ENCODE data around the gene MANSC1. TPM values are rescaled to one million over a fixed set of nuclear protein-coding genes. Genes with fewer than 3 reads are reported as not detected.

MANSC1 gene
- total and polyA plus RNA-seq, 9 donors = 4.2 to 13.9 (median 10.6) TPM

DNA sequence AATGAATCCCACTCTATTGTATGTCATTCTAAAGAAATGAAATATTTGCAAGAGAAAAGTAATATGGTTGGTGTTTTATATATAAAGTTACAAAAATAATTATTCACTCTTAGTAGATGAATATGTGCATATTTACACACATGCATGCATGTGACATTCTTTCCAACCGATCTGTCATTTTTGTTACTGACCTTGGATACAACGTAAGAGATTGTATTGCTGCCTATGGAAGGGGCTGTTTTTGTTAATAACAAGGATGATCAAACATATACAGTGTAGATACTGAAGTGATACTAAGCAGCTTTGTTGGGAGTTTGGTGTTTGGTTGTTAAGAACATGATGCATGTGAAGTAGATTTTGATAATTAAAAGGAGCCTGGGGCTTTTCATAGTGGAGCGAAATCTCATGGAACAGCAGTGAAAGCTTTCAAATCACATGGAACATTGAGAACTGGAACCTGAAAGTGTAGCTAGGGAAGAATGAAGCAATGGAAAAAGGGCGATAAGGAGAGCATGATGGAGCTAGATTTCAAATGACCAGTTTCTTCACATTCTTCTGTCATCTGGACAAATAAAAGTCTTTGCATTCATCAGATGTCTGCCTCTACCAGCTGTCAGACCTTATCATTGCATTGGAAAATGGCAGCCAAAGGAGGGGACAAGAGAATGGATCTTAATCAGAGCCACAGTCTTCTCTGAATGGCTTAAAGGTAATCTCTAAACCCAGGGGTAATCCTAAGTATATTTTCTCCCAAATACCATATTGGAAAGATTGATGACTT is 16.8 kb upstream of the MANSC1 start:
- H3K9me3 ChIP-seq (replicated peaks; ENCODE audit: control insufficient read depth, low read depth, low read length) = no peaks in the 10 kb centered on the region
- no peaks in the 10 kb centered on the region for H3K4me1 ChIP-seq (ENCODE audit: control insufficient read depth, insufficient read depth, low read length)
- no peak for DNase-seq
- no peaks in the 10 kb centered on the region for H3K27me3 ChIP-seq (ENCODE audit: control insufficient read depth, insufficient read depth, low read length)
- H3K36me3 ChIP-seq (ENCODE audit: control insufficient read depth, insufficient read depth, low read length) = peaks cover 10% of the 10 kb centered on the region
- H3K27ac ChIP-seq (ENCODE audit: low read length) = no peak overlapping the region
- no peak overlapping the region for H3K4me3 ChIP-seq (ENCODE audit: low read length)
- 100% methylated on average over 1 of the region's 4 CpGs for WGBS (ENCODE audit: insufficient coverage)

DNA sequence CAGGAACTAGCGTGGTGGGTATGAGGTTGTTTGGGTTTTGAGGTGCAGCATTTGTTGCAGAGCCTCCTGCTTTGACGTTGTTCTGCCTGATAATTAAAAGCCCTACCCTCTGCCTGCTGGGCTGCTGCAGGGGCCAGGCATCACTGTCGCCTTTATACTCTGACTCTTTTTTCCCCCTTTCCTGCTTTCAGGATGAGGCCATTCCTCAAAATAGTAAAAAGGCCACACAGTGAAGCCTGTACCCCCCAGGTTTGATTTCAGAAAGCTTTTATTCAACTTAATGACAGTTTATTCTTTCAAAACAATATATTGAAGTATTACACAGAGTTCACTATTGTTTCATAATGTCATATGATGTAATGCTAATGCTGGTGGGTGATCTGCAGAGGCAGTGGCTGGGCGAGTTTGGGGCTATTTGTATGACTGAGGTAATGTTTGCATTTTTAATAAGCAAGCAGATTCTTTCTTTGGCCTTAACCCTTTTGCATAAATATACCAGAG is 15.9 kb upstream of the MANSC1 start:
- H3K4me1 ChIP-seq (ENCODE audit: control insufficient read depth, insufficient read depth, low read length) = no peaks in the 10 kb centered on the region
- no peak overlapping the region for H3K4me3 ChIP-seq (ENCODE audit: low read length)
- H3K36me3 ChIP-seq (ENCODE audit: control insufficient read depth, insufficient read depth, low read length) = peaks cover 10% of the 10 kb centered on the region
- no peaks in the 10 kb centered on the region for H3K9me3 ChIP-seq (replicated peaks; ENCODE audit: control insufficient read depth, low read depth, low read length)
- no peaks in the 10 kb centered on the region for H3K27me3 ChIP-seq (ENCODE audit: control insufficient read depth, insufficient read depth, low read length)
- 41% methylated on average over 2 of the region's 4 CpGs for WGBS (ENCODE audit: insufficient coverage)
- no peak for DNase-seq
- H3K27ac ChIP-seq (ENCODE audit: low read length) = no peak overlapping the region

DNA sequence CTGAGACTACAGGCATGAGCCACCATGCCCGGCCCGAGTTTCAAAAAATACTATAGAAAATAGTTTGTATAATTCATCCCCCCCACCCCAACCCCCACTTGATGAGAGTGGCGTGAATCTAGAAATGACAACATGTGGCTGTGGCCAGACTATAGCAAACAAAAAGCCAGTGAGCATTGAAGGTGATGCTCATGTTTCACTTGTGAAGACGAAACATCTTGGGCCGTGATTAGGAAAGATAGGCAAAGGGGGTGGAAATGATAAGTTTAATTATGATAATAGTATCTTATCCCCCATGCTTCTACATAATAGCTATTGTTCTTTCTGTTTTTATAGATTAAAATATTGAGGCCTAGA is 15.4 kb upstream of the MANSC1 start:
- Histone ChIP-seq H3K9me3 (replicated peaks; ENCODE audit: control insufficient read depth, low read depth, low read length) (no peaks in the 10 kb centered on the region), H3K27me3 (ENCODE audit: control insufficient read depth, insufficient read depth, low read length) (no peaks in the 10 kb centered on the region), H3K27ac (ENCODE audit: low read length) (no peak overlapping the region), H3K4me1 (ENCODE audit: control insufficient read depth, insufficient read depth, low read length) (no peaks in the 10 kb centered on the region), H3K4me3 (ENCODE audit: low read length) (no peak overlapping the region), H3K36me3 (ENCODE audit: control insufficient read depth, insufficient read depth, low read length) (peaks cover 10% of the 10 kb centered on the region)
- DNase-seq = no peak
- WGBS (ENCODE audit: insufficient coverage) = no CpG with 5 or more reads among the region's 5 CpGs

DNA sequence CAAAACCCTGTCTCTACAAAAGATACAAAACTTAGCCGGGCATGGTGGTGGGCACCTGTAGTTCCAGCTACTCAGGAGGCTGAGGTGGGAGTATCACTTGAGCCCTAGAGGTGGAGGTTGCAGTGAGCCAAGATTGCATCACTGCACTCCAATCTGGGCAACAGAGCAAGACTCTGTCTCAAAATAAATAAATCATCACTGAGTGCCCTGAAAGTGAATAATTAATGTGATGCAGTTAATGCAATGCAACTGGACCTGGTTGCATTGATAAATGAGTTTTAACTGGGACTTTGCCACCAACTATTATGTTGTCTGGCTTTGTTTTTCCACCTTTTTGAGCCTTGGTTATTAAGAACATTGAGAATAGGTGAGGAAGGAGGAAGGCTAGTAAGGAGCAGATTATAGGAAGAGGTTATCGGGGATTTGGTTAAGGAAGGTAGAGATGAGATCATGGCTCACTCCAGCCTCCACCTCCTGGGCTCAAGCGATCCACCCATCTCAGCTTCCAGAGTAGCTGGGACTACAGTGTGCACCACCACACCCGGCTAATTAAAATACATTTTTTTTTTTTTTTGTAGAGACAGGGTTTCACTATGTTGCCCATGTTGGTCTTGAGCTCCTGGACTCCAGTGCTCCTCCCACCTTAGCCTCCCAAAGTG is 14.9 kb upstream of the MANSC1 start:
- peaks cover 10% of the 10 kb centered on the region for H3K36me3 ChIP-seq (ENCODE audit: control insufficient read depth, insufficient read depth, low read length)
- H3K4me3 ChIP-seq (ENCODE audit: low read length) = no peak overlapping the region
- no peak overlapping the region for H3K27ac ChIP-seq (ENCODE audit: low read length)
- WGBS (ENCODE audit: insufficient coverage) = no CpG with 5 or more reads among the region's 4 CpGs
- H3K4me1 ChIP-seq (ENCODE audit: control insufficient read depth, insufficient read depth, low read length) = no peaks in the 10 kb centered on the region
- H3K27me3 ChIP-seq (ENCODE audit: control insufficient read depth, insufficient read depth, low read length) = no peaks in the 10 kb centered on the region
- DNase-seq = no peak
- H3K9me3 ChIP-seq (replicated peaks; ENCODE audit: control insufficient read depth, low read depth, low read length) = no peaks in the 10 kb centered on the region

DNA sequence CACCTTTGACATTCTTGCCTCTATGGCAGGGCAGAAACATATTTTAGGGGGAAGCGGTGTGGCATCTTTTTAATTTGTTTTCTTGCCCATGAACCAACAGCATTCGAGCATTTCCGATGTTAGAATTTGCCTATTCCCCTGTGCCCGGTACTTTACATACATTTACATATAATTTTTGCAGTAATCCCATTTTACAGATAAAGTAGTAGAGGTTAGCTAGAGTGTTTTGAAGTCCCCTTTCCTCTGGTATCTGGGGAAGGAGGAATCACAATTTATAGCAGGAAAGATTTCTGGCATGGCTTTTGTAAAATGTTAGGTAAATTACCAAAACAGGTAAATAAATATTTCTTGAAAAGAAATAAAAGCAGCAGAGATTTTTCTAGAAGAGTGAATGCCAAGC is 8.5 kb upstream of the MANSC1 start:
- no peaks in the 10 kb centered on the region for H3K27me3 ChIP-seq (ENCODE audit: control insufficient read depth, insufficient read depth, low read length)
- WGBS (ENCODE audit: insufficient coverage) = no CpG with 5 or more reads among the region's 4 CpGs
- no peaks in the 10 kb centered on the region for H3K9me3 ChIP-seq (replicated peaks; ENCODE audit: control insufficient read depth, low read depth, low read length)
- H3K36me3 ChIP-seq (ENCODE audit: control insufficient read depth, insufficient read depth, low read length) = peaks cover 10% of the 10 kb centered on the region
- peaks cover 11% of the 10 kb centered on the region for H3K4me1 ChIP-seq (ENCODE audit: control insufficient read depth, insufficient read depth, low read length)
- no peak for DNase-seq
- no peak overlapping the region for H3K4me3 ChIP-seq (ENCODE audit: low read length)
- H3K27ac ChIP-seq (ENCODE audit: low read length) = peak overlapping the region; percentile 98

DNA sequence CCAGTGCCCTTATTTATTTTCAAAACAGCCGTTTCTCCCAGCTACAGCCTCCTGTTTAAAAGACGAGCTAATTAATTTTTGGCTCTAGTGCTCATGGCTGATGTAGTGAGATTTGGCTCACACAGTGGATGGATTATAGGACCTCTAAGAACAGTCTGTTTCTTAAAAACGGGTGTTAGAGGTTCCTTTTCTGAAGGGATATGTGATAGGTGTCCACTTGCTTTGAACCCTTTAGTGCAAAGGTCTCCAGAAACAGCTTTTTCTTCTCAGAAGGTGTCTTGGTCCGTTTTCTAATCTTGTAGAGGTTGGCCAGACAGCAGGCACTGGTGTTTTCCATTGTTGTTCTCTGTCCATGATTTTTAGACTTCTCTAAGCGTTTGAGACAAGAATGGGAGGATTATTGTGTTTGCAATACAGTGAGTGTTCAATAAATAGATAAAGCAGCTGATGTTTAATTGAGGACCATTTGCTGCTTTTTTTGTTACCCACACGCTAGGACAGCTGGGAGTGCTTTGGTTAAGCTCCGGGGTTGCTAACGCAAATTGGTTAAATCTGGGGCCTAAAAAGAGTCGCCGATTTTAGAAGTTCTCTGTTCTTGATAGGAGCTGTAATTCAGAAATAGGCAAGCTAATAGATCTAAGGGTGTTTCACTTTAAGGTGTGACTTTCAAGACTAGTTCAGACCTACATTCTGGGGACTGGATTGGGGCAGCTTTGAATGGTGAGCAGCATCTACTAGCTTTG is 7.8 kb upstream of the MANSC1 start:
- 22% methylated on average over 4 of the region's 10 CpGs for WGBS (ENCODE audit: insufficient coverage)
- peak; percentile 80 for DNase-seq
- peak overlapping the region; percentile 98 for H3K27ac ChIP-seq (ENCODE audit: low read length)
- no peaks in the 10 kb centered on the region for H3K27me3 ChIP-seq (ENCODE audit: control insufficient read depth, insufficient read depth, low read length)
- H3K9me3 ChIP-seq (replicated peaks; ENCODE audit: control insufficient read depth, low read depth, low read length) = no peaks in the 10 kb centered on the region
- peak overlapping the region; percentile 86 for H3K4me3 ChIP-seq (ENCODE audit: low read length)
- peaks cover 5% of the 10 kb centered on the region for H3K36me3 ChIP-seq (ENCODE audit: control insufficient read depth, insufficient read depth, low read length)
- H3K4me1 ChIP-seq (ENCODE audit: control insufficient read depth, insufficient read depth, low read length) = peaks cover 11% of the 10 kb centered on the region

DNA sequence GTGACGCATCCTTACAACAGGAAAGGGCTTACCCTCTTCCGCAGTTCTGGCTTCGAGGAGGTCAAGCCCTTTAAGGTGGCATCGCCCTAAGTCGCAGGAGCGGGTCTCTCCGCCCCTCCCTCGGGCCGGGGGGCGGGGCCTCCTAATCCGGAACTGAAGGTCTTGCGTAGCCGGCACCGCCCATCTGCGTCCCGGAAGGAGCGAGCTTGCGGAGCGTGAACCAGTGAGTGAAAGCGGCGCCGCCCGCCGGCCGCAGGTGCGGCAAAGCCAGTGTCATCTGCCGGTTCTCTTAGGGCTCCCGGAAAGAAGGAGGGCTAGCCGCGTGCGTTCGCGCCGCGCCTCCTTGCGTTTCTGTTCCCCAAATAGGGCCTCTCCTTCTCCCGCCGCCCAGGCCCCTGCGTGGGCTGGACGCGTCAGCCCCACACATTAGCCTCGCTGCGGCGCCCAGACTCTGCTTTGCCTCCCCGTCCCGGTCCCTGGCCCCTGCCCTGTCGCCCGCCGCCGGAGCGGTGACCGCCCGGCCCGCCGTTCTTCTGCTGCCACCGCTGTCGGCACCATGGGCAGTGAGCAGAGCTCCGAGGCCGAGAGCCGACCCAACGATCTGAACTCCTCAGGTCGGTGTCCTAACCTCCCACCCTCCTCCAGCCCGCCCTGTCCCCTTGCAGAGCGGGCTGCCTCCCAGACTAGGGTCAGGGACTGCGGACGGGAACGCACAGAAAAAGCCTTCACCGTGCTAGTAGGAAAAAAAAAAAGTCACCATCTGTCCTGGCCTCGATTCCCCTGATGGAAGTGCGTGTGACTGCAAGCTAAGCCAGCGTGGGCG is 7.1 kb upstream of the MANSC1 start, which contains the start of gene BORCS5:
BORCS5 (plus strand) TSS at position 183 of the 823 bp plus-strand sequence; CDS start at position 557, 374 bp downstream.
- H3K9me3 ChIP-seq (replicated peaks; ENCODE audit: control insufficient read depth, low read depth, low read length) = no peaks in the 10 kb centered on the region
- H3K27ac ChIP-seq (ENCODE audit: low read length) = peak within 1 kb of the TSS; percentile 98
- peak within 1 kb of the TSS; percentile 86 for H3K4me3 ChIP-seq (ENCODE audit: low read length)
- WGBS (ENCODE audit: insufficient coverage) = under 1% methylated on average over 62 of the region's 72 CpGs
- H3K27me3 ChIP-seq (ENCODE audit: control insufficient read depth, insufficient read depth, low read length) = no peaks in the 10 kb centered on the region
- H3K4me1 ChIP-seq (ENCODE audit: control insufficient read depth, insufficient read depth, low read length) = peaks cover 11% of the 10 kb centered on the region
- H3K36me3 ChIP-seq (ENCODE audit: control insufficient read depth, insufficient read depth, low read length) = no peaks in the 10 kb centered on the region
- peak; percentile 98 for DNase-seq

DNA sequence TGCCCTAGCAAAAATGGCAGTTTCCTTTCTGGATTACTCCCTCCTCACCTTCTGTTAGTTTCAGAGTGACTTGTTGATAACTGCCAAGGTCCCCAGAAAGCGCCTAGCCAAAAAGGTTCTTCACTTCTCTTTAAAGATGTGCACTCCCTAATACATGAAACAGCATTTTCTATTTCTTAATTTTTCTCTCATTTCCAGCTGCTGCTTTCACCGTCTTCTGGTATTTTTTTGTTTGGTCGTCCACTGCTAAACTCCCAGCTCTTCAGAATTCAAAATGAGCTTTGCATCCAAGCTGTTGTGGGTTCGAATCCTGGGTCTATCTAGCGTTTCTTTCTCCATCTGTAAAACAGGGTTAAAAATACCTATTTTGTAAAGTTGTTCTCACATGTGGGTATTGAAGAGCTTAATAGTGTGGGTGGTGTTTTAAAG is 6.4 kb upstream of the MANSC1 start:
- DNase-seq = no peak
- peak overlapping the region; percentile 86 for H3K4me3 ChIP-seq (ENCODE audit: low read length)
- peak overlapping the region; percentile 98 for H3K27ac ChIP-seq (ENCODE audit: low read length)
- H3K36me3 ChIP-seq (ENCODE audit: control insufficient read depth, insufficient read depth, low read length) = no peaks in the 10 kb centered on the region
- 100% methylated on average over 1 of the region's 5 CpGs for WGBS (ENCODE audit: insufficient coverage)
- H3K27me3 ChIP-seq (ENCODE audit: control insufficient read depth, insufficient read depth, low read length) = no peaks in the 10 kb centered on the region
- no peaks in the 10 kb centered on the region for H3K9me3 ChIP-seq (replicated peaks; ENCODE audit: control insufficient read depth, low read depth, low read length)
- H3K4me1 ChIP-seq (ENCODE audit: control insufficient read depth, insufficient read depth, low read length) = peaks cover 11% of the 10 kb centered on the region

DNA sequence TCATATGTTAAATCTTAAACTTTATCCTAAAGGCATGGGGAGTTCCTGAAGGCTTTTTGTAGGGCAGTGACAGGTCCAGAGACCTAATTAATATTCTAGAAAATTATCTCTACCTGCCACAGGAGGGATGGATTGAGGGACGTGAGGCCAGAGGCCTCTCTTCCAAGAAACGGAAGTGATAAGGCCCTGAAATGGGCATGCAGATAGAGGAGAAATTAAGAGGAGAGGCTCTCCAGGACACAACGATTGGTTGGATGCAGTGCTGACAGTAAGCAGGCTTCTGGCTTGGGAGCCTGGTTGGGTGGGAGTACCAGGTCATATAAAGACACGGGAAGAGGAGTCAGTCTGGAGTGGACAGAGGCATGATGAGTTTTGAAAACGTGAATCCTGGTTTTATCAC is 3.8 kb upstream of the MANSC1 start:
- Histone ChIP-seq H3K9me3 (replicated peaks; ENCODE audit: control insufficient read depth, low read depth, low read length) (no peaks in the 10 kb centered on the region), H3K4me1 (ENCODE audit: control insufficient read depth, insufficient read depth, low read length) (peaks cover 14% of the 10 kb centered on the region), H3K4me3 (ENCODE audit: low read length) (no peak overlapping the region), H3K36me3 (ENCODE audit: control insufficient read depth, insufficient read depth, low read length) (no peaks in the 10 kb centered on the region), H3K27ac (ENCODE audit: low read length) (no peak overlapping the region), H3K27me3 (ENCODE audit: control insufficient read depth, insufficient read depth, low read length) (no peaks in the 10 kb centered on the region)
- 67% methylated on average over 1 of the region's 5 CpGs for WGBS (ENCODE audit: insufficient coverage)
- no peak for DNase-seq
